H1 (cell line): ENCODE data around the gene ZSCAN22. TPM values are rescaled to one million over a fixed set of nuclear protein-coding genes. Genes with fewer than 3 reads are reported as not detected.

Source experiments
- CTCF ChIA-PET: fragments of 300-600 bp; sonication (Branson Sonifier 250); formaldehyde crosslinking; loops from one replicate; lab custom pipeline; 2021; ENCODE audit not compliant: partially characterized antibody; lab: Charles Lee
- POLR2A ChIA-PET: fragments of 300-600 bp; sonication (Branson Sonifier 250); formaldehyde crosslinking; loops from one replicate; lab custom pipeline; 2021; ENCODE audit warnings: inconsistent platforms; ENCODE audit not compliant: partially characterized antibody; lab: Charles Lee
- DNase-seq, 2 experiments: peaks; one replicate each; pipeline versions ENCODE4 v3.0.0 to v3.0.0-alpha.2; 2010 to 2022; ENCODE audit warnings: low spot score in 2 of 2, low read depth in 1 of 2, mixed read lengths in 1 of 2
- FAIRE-seq: peaks from 2 replicates; lab custom pipeline; 2011; peaks lifted over from hg19 to GRCh38; lab: Jason Lieb, UNC
- H2AFZ ChIP-seq: 2 replicates; pipeline ENCODE4 v1.8.1; 2012; ENCODE audit warnings: low read length, inconsistent platforms
- H2AK5ac ChIP-seq: 2 replicates; pipeline ENCODE4 v1.6.1; 2013; ENCODE audit warnings: low read depth, low read length
- H2BK120ac ChIP-seq: replicated peaks from 2 replicates; pipeline ENCODE3; 2013; ENCODE audit warnings: low read depth, low read length, inconsistent platforms
- H2BK12ac ChIP-seq: 2 replicates; pipeline ENCODE4 v1.6.1; 2013; ENCODE audit warnings: low read depth, low read length
- H2BK15ac ChIP-seq: 2 replicates; pipeline ENCODE4 v1.6.1; 2013; ENCODE audit warnings: low read length
- H2BK20ac ChIP-seq: 2 replicates; pipeline ENCODE4 v1.6.1; 2013; ENCODE audit warnings: low read length
- H2BK5ac ChIP-seq: 2 replicates; pipeline ENCODE4 v1.6.1; 2013; ENCODE audit warnings: low read depth, low read length
- H3K14ac ChIP-seq: 2 replicates; pipeline ENCODE4 v1.6.1; 2013; ENCODE audit warnings: inconsistent platforms; ENCODE audit not compliant: insufficient read length
- H3K18ac ChIP-seq: 2 replicates; pipeline ENCODE4 v1.6.1; 2013; ENCODE audit warnings: low read length; ENCODE audit errors: extremely low read depth
- H3K23ac ChIP-seq: 2 replicates; pipeline ENCODE4 v1.6.1; 2013; ENCODE audit warnings: inconsistent platforms; ENCODE audit not compliant: insufficient read length
- H3K23me2 ChIP-seq: 2 replicates; pipeline ENCODE4 v1.6.1; 2013; ENCODE audit warnings: low read depth, low read length
- H3K27ac ChIP-seq: 2 replicates; pipeline ENCODE4 v1.6.1; 2011; ENCODE audit warnings: low read depth, low read length, inconsistent platforms
- H3K27me3 ChIP-seq, 4 experiments: replicated peaks in 1 of 4; 1 replicate in 1 of 4; 2 replicates in 3 of 4; pipeline versions ENCODE4 v1.6.1 to v1.8.1; 2011 to 2013; ENCODE audit warnings: low read length in 3 of 4, mild to moderate bottlenecking in 3 of 4, inconsistent platforms in 2 of 4, mixed read lengths in 2 of 4, moderate library complexity in 1 of 4; ENCODE audit not compliant: control insufficient read depth in 3 of 4, insufficient read depth in 3 of 4; ENCODE audit errors: extremely low read depth in 1 of 4
- H3K36me3 ChIP-seq, 4 experiments: 2 replicates each; pipeline versions ENCODE4 v1.6.1 to v1.8.1; 2011 to 2013; ENCODE audit warnings: mild to moderate bottlenecking in 4 of 4, low read length in 3 of 4, moderate library complexity in 2 of 4, control low read depth in 1 of 4, inconsistent platforms in 1 of 4; ENCODE audit not compliant: insufficient read depth in 4 of 4, control insufficient read depth in 2 of 4
- H3K4ac ChIP-seq: replicated peaks from 2 replicates; pipeline ENCODE3; 2013; ENCODE audit warnings: low read length, low read depth, mixed read lengths, inconsistent platforms; ENCODE audit not compliant: insufficient read length
- H3K4me1 ChIP-seq, 4 experiments: replicated peaks in 1 of 4; 1 replicate in 1 of 4; 2 replicates in 3 of 4; pipeline versions ENCODE4 v1.6.1 to v1.8.1; 2011 to 2013; ENCODE audit warnings: low read length in 3 of 4, inconsistent platforms in 2 of 4, mixed read lengths in 1 of 4; ENCODE audit not compliant: insufficient read depth in 4 of 4, control insufficient read depth in 3 of 4
- H3K4me2 ChIP-seq, 2 experiments: 2 replicates each; pipeline versions ENCODE4 v1.6.1 to v1.8.1; 2011 to 2013; ENCODE audit warnings: low read depth in 2 of 2, low read length in 2 of 2, control low read depth in 1 of 2, inconsistent platforms in 1 of 2, mild to moderate bottlenecking in 1 of 2; ENCODE audit not compliant: insufficient read depth in 1 of 2
- H3K4me3 ChIP-seq, 4 experiments: fragments of 200-600, 300-600 bp in 1 of 4; sonication (generic), shearing (Covaris generic), sonication (Bioruptor Twin) in 1 of 4; 2 replicates each; pipeline versions ENCODE4 v1.5.1 to v1.8.1; 2011 to 2016; ENCODE audit warnings: low read length in 4 of 4, low read depth in 3 of 4, control low read depth in 2 of 4, inconsistent platforms in 2 of 4, mild to moderate bottlenecking in 2 of 4, mixed read lengths in 1 of 4, moderate library complexity in 1 of 4; ENCODE audit not compliant: insufficient read depth in 2 of 4; ENCODE audit errors: extremely low read depth in 1 of 4
- H3K56ac ChIP-seq: replicated peaks from 2 replicates; pipeline ENCODE3; 2013; ENCODE audit warnings: low read depth, mild to moderate bottlenecking, mixed read lengths, low read length, inconsistent platforms; ENCODE audit not compliant: insufficient read length
- H3K79me1 ChIP-seq: 2 replicates; pipeline ENCODE4 v1.6.1; 2013; ENCODE audit warnings: low read depth, low read length, control low read depth
- H3K79me2 ChIP-seq, 2 experiments: 2 replicates each; pipeline versions ENCODE4 v1.6.1 to v1.8.1; 2012 to 2013; ENCODE audit warnings: low read length in 2 of 2, mild to moderate bottlenecking in 2 of 2, inconsistent platforms in 1 of 2; ENCODE audit not compliant: insufficient read depth in 2 of 2, control insufficient read depth in 1 of 2
- H3K9ac ChIP-seq, 4 experiments: replicated peaks in 1 of 4; 1 replicate in 1 of 4; 2 replicates in 3 of 4; pipeline versions ENCODE4 v1.6.1 to v1.8.1; 2011 to 2013; ENCODE audit warnings: low read depth in 3 of 4, low read length in 3 of 4, control low read depth in 2 of 4, mild to moderate bottlenecking in 2 of 4, moderate library complexity in 2 of 4, inconsistent platforms in 1 of 4; ENCODE audit errors: extremely low read depth in 1 of 4
- H3K9me3 ChIP-seq, 2 experiments: 2 replicates each; pipeline versions ENCODE4 v1.6.1 to v1.8.1; 2012 to 2013; ENCODE audit warnings: mild to moderate bottlenecking in 2 of 2, moderate library complexity in 2 of 2, control low read depth in 1 of 2, inconsistent platforms in 1 of 2, low read depth in 1 of 2, low read length in 1 of 2, mixed read lengths in 1 of 2; ENCODE audit not compliant: insufficient read depth in 2 of 2
- H4K20me1 ChIP-seq, 2 experiments: replicated peaks in 1 of 2; 2 replicates each; pipeline versions ENCODE3 to v1.8.1; 2011 to 2013; ENCODE audit warnings: inconsistent platforms in 2 of 2, low read length in 2 of 2, mild to moderate bottlenecking in 1 of 2; ENCODE audit not compliant: insufficient read depth in 2 of 2, control insufficient read depth in 1 of 2
- H4K5ac ChIP-seq: 2 replicates; pipeline ENCODE4 v1.6.1; 2013; ENCODE audit warnings: low read length, low read depth, mixed read lengths, inconsistent platforms; ENCODE audit not compliant: insufficient read length
- H4K8ac ChIP-seq: 2 replicates; pipeline ENCODE4 v1.8.0; 2013; ENCODE audit warnings: mild to moderate bottlenecking, moderate library complexity, low read length, inconsistent platforms; ENCODE audit not compliant: insufficient read depth; ENCODE audit errors: extremely low read depth
- H4K91ac ChIP-seq: replicated peaks from 2 replicates; pipeline ENCODE3; 2013; ENCODE audit warnings: low read length, mixed read lengths, inconsistent platforms; ENCODE audit not compliant: insufficient read length
- BRCA1 ChIP-seq: IDR thresholded peaks from 2 replicates; pipeline ENCODE4 v1.6.1; 2012; ENCODE audit warnings: low read depth, low read length, improper control_type of control experiment
- CEBPB ChIP-seq: IDR thresholded peaks from 2 replicates; pipeline ENCODE4 v1.6.1; 2012; ENCODE audit warnings: low read depth, low read length
- E2F6 ChIP-seq: IDR thresholded peaks from 2 replicates; pipeline ENCODE4 v1.6.1; 2012; ENCODE audit warnings: inconsistent platforms
- EP300 ChIP-seq, 2 experiments: IDR thresholded peaks; 1 replicate in 1 of 2; 2 replicates in 1 of 2; pipeline ENCODE4 v1.6.1; 2011 to 2012; ENCODE audit warnings: low read depth in 2 of 2, low read length in 2 of 2, mild to moderate bottlenecking in 2 of 2, borderline replicate concordance in 1 of 2, inconsistent platforms in 1 of 2, moderate library complexity in 1 of 2
- HDAC6 ChIP-seq: IDR thresholded peaks from one replicate; pipeline ENCODE4 v1.7.1; 2012; ENCODE audit warnings: low read depth, mild to moderate bottlenecking, inconsistent platforms, low read length, moderate library complexity
- JUN ChIP-seq: IDR thresholded peaks from 2 replicates; pipeline ENCODE4 v1.6.1; 2011; ENCODE audit warnings: low read depth, mild to moderate bottlenecking, improper control_type of control experiment, low read length
- KDM1A ChIP-seq: fragments of 200-600, 300-600 bp; sonication (generic); IDR thresholded peaks from 2 replicates; pipeline ENCODE4 v1.7.1; 2016; ENCODE audit warnings: mild to moderate bottlenecking, low read length, borderline replicate concordance
- MAX ChIP-seq: IDR thresholded peaks from 2 replicates; pipeline ENCODE4 v1.6.1; 2012; ENCODE audit warnings: inconsistent platforms
- RAD21 ChIP-seq, 2 experiments: IDR thresholded peaks in 1 of 2; conservative IDR thresholded peaks in 1 of 2; 2 replicates each; pipeline ENCODE4 v1.6.1; 2011; ENCODE audit warnings: low read depth in 2 of 2, low read length in 2 of 2, improper control_type of control experiment in 1 of 2, inconsistent platforms in 1 of 2, mild to moderate bottlenecking in 1 of 2, moderate library complexity in 1 of 2
- RFX5 ChIP-seq: IDR thresholded peaks from 2 replicates; pipeline ENCODE4 v1.6.1; 2011; ENCODE audit warnings: low read depth, low read length, improper control_type of control experiment, borderline replicate concordance
- YY1 ChIP-seq: IDR thresholded peaks from 2 replicates; pipeline ENCODE4 v1.6.1; 2011; ENCODE audit warnings: low read depth, mild to moderate bottlenecking, low read length
- whole genome bisulfite sequencing, 2 experiments: shearing (Covaris generic) in 1 of 2; methylation state at CpG; one replicate each; pipeline versions ENCODE4 v1.1.6 to v1.1.7; 2013 to 2015; ENCODE audit warnings: low lambda C conversion rate in 2 of 2, mixed read lengths in 2 of 2, inconsistent platforms in 1 of 2, low coverage in 1 of 2, missing lambda C conversion rate in 1 of 2; ENCODE audit not compliant: insufficient replicate concordance in 2 of 2, insufficient coverage in 1 of 2, insufficient read length in 1 of 2; ENCODE audit errors: extremely low coverage in 1 of 2, missing lambda C conversion rate in 1 of 2; 5-methylcytosine and 5-hydroxymethylcytosine counted together
- polyA plus RNA-seq, 7 experiments: library from polyadenylated mRNA; depleted of rRNA in 3 of 7; stranded (reverse) in 5 of 7; unstranded in 2 of 7; fragments of >200 nt in 5 of 7; fragments of 200-250 nt in 2 of 7; gene quantifications; 1 replicate in 5 of 7; 2 replicates in 1 of 7; 4 replicates in 1 of 7; pipeline versions ENCODE4 v1.2.1 to v1.2.3, GENCODE V29; 2011 to 2013; ENCODE audit warnings: missing spikeins in 2 of 7, mixed read lengths in 2 of 7
- total RNA-seq: library from RNA; stranded (reverse); fragmentation: NEBNext Ultra II Directional; extraction: Animal tissue kit (Norgen Biotek cat#: 25700); gene quantifications from 2 replicates; pipeline ENCODE4 v1.2.1, GENCODE V29; 2021

The ZSCAN22 gene
- total and polyA plus RNA-seq, 2 of the 8 experiments (the other 6 are each of a cell fraction or from before 2014, with no cell fraction given), result 3.2 to 3.3 TPM

GRCh38 chr19:58353717-58354477, 27.1 kb downstream of the ZSCAN22 start:
- H3K4me2 ChIP-seq, result no peak overlapping the region
- H3K27me3 ChIP-seq, result no peaks in the 10 kb centered on the region
- no peaks in the 10 kb centered on the region for H3K79me1 ChIP-seq
- H2BK5ac ChIP-seq, result no peak overlapping the region
- no peak overlapping the region for H2BK20ac ChIP-seq
- no peak for DNase-seq
- H3K36me3 ChIP-seq, result no peaks in the 10 kb centered on the region
- peaks cover 0 to 6% (median 0%) of the 10 kb centered on the region in 4 experiments; a peak in 1 of 7 replicates for H3K4me1 ChIP-seq
- H3K4ac ChIP-seq, result no peak overlapping the region
- H2BK120ac ChIP-seq, result no peak overlapping the region
- H3K18ac ChIP-seq, result no peak overlapping the region
- H3K23ac ChIP-seq, result no peak overlapping the region
- no peak overlapping the region for H3K4me3 ChIP-seq
- WGBS, 2 experiments, result 87% methylated on average over 15 of the region's 15 CpGs; no CpG with 5 or more reads in 1 of the 2 experiments
- no peak overlapping the region for H3K14ac ChIP-seq
- no peaks in the 10 kb centered on the region for H3K79me2 ChIP-seq
- no peak overlapping the region for H3K56ac ChIP-seq
- no peak overlapping the region for H2BK12ac ChIP-seq
- H4K5ac ChIP-seq, result no peak overlapping the region
- H4K91ac ChIP-seq, result no peak overlapping the region
- ChIA-PET CTCF (interaction anchor here (0.6 to 2.8 kb wide), 4 partner anchors 10 to 132 kb away, joined by 3 to 9 read pairs (median 5); no protein-coding TSS in a partner anchor), POLR2A (interaction anchor here (0.8 to 11.4 kb wide), 4 partner anchors 8 to 119 kb away, joined by 3 to 102 read pairs (median 3); partner anchors contain the start of genes RNF225, ZNF497 and ZSCAN22)
- H2BK15ac ChIP-seq, result no peak overlapping the region
- no peak for FAIRE-seq
- H3K9ac ChIP-seq, result no peak overlapping the region
- H4K8ac ChIP-seq, result no peak overlapping the region
- H3K27ac ChIP-seq, result no peak overlapping the region
- no peak overlapping the region for H2AK5ac ChIP-seq
- no peak overlapping the region for H2AFZ ChIP-seq
- no peaks in the 10 kb centered on the region for H3K9me3 ChIP-seq
- no peaks in the 10 kb centered on the region for H3K23me2 ChIP-seq
- peaks cover 0 to 3% of the 10 kb centered on the region in 2 experiments for H4K20me1 ChIP-seq
- TF ChIP-seq KDM1A, result no peak
- TF ChIP-seq JUN, result no peak
- TF ChIP-seq CEBPB, result no peak
- TF ChIP-seq HDAC6, result no peak
- TF ChIP-seq MAX, result no peak
- no peak for TF ChIP-seq BRCA1
- TF ChIP-seq RAD21 (IDR thresholded peaks at IDR 0.05 in 1 of 2, conservative IDR thresholded peaks at IDR 0.05 in 1 of 2; ENCODE audit: low read depth in 2 of 2, low read length in 2 of 2), result no peak
- no peak for TF ChIP-seq RFX5
- no peak for TF ChIP-seq E2F6
- TF ChIP-seq EP300 (IDR thresholded peaks at IDR 0.05; ENCODE audit: borderline replicate concordance in 1 of 2, low read depth in 2 of 2, low read length in 2 of 2), result no peak
- no peak for TF ChIP-seq YY1
